ENCODE measurements around the gene TDRKH. TPM values are rescaled to one million over a fixed set of nuclear protein-coding genes. Genes with fewer than 3 reads are reported as not detected.
A peak's percentile ranks its signal among the peaks of the same experiment; 100 is the strongest.

TDRKH gene
- total and polyA plus RNA-seq, 2 experiments from 2014 or later, result 10.2 to 25.6 TPM

- Histone ChIP-seq H3K27me3 (ENCODE audit: insufficient read depth) (peaks cover 45% of the 10 kb centered on the region), H2AFZ (peak overlapping the region; percentile 99), H3K4me3 (peak overlapping the region; percentile 84), H3K27ac (ENCODE audit: low read depth) (no peak overlapping the region), H3K4me2 (peak overlapping the region; percentile 96), H3F3A (replicated peaks; ENCODE audit: low read depth) (peaks cover 5% of the 10 kb centered on the region; the same call in 1 of the 2 replicates), H3K9me2 (ENCODE audit: insufficient read depth) (no peaks in the 10 kb centered on the region), H3K4me1 (ENCODE audit: insufficient read depth) (peaks cover 21% of the 10 kb centered on the region), H3K79me2 (replicated peaks; ENCODE audit: insufficient read depth) (no peaks in the 10 kb centered on the region), H4K20me1 (replicated peaks; ENCODE audit: insufficient read depth) (no peaks in the 10 kb centered on the region), H3K36me3 (ENCODE audit: insufficient read depth) (no peaks in the 10 kb centered on the region)
- TF ChIP-seq NANOG (IDR thresholded peaks at IDR 0.05; ENCODE audit: borderline replicate concordance) (no peak), REST (IDR thresholded peaks at IDR 0.05; ENCODE audit: unreplicated experiment) (no peak), EZH2 (IDR thresholded peaks at IDR 0.05; ENCODE audit: low read depth, unreplicated experiment) (no peak), STAT1 (IDR thresholded peaks at IDR 0.05; ENCODE audit: unreplicated experiment) (no peak), POLR2AphosphoS5 (IDR thresholded peaks at IDR 0.05; ENCODE audit: low read depth) (no peak), CREB1 (CRISPR knock-in tag; IDR thresholded peaks at IDR 0.05; ENCODE audit: low read depth) (no peak), ZNF331 (CRISPR knock-in tag; IDR thresholded peaks at IDR 0.05; ENCODE audit: low read depth) (no peak), ZNF114 (CRISPR knock-in tag; IDR thresholded peaks at IDR 0.05) (no peak), EZH2phosphoT487 (IDR thresholded peaks at IDR 0.05; ENCODE audit: unreplicated experiment) (no peak), JUNB (IDR thresholded peaks at IDR 0.05; ENCODE audit: unreplicated experiment) (no peak)
- TF ChIP-seq, protein P1, sequence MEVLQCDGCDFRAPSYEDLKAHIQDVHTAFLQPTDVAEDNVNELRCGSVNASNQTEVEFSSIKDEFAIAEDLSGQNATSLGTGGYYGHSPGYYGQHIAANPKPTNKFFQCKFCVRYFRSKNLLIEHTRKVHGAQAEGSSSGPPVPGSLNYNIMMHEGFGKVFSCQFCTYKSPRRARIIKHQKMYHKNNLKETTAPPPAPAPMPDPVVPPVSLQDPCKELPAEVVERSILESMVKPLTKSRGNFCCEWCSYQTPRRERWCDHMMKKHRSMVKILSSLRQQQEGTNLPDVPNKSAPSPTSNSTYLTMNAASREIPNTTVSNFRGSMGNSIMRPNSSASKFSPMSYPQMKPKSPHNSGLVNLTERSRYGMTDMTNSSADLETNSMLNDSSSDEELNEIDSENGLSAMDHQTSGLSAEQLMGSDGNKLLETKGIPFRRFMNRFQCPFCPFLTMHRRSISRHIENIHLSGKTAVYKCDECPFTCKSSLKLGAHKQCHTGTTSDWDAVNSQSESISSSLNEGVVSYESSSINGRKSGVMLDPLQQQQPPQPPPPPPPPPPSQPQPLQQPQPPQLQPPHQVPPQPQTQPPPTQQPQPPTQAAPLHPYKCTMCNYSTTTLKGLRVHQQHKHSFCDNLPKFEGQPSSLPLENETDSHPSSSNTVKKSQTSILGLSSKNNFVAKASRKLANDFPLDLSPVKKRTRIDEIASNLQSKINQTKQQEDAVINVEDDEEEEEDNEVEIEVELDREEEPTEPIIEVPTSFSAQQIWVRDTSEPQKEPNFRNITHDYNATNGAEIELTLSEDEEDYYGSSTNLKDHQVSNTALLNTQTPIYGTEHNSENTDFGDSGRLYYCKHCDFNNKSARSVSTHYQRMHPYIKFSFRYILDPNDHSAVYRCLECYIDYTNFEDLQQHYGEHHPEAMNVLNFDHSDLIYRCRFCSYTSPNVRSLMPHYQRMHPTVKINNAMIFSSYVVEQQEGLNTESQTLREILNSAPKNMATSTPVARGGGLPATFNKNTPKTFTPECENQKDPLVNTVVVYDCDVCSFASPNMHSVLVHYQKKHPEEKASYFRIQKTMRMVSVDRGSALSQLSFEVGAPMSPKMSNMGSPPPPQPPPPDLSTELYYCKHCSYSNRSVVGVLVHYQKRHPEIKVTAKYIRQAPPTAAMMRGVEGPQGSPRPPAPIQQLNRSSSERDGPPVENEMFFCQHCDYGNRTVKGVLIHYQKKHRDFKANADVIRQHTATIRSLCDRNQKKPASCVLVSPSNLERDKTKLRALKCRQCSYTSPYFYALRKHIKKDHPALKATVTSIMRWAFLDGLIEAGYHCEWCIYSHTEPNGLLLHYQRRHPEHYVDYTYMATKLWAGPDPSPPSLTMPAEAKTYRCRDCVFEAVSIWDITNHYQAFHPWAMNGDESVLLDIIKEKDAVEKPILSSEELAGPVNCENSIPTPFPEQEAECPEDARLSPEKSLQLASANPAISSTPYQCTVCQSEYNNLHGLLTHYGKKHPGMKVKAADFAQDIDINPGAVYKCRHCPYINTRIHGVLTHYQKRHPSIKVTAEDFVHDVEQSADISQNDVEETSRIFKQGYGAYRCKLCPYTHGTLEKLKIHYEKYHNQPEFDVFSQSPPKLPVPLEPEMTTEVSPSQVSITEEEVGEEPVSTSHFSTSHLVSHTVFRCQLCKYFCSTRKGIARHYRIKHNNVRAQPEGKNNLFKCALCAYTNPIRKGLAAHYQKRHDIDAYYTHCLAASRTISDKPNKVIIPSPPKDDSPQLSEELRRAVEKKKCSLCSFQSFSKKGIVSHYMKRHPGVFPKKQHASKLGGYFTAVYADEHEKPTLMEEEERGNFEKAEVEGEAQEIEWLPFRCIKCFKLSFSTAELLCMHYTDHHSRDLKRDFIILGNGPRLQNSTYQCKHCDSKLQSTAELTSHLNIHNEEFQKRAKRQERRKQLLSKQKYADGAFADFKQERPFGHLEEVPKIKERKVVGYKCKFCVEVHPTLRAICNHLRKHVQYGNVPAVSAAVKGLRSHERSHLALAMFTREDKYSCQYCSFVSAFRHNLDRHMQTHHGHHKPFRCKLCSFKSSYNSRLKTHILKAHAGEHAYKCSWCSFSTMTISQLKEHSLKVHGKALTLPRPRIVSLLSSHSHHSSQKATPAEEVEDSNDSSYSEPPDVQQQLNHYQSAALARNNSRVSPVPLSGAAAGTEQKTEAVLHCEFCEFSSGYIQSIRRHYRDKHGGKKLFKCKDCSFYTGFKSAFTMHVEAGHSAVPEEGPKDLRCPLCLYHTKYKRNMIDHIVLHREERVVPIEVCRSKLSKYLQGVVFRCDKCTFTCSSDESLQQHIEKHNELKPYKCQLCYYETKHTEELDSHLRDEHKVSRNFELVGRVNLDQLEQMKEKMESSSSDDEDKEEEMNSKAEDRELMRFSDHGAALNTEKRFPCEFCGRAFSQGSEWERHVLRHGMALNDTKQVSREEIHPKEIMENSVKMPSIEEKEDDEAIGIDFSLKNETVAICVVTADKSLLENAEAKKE (CRISPR knock-in tag; IDR thresholded peaks at IDR 0.05), result no peak
- TF ChIP-seq, protein P2, sequence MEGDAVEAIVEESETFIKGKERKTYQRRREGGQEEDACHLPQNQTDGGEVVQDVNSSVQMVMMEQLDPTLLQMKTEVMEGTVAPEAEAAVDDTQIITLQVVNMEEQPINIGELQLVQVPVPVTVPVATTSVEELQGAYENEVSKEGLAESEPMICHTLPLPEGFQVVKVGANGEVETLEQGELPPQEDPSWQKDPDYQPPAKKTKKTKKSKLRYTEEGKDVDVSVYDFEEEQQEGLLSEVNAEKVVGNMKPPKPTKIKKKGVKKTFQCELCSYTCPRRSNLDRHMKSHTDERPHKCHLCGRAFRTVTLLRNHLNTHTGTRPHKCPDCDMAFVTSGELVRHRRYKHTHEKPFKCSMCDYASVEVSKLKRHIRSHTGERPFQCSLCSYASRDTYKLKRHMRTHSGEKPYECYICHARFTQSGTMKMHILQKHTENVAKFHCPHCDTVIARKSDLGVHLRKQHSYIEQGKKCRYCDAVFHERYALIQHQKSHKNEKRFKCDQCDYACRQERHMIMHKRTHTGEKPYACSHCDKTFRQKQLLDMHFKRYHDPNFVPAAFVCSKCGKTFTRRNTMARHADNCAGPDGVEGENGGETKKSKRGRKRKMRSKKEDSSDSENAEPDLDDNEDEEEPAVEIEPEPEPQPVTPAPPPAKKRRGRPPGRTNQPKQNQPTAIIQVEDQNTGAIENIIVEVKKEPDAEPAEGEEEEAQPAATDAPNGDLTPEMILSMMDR (conservative IDR thresholded peaks at IDR 0.05; ENCODE audit: low read depth in 2 of 2), result no peak
- TF ChIP-seq, protein P3, sequence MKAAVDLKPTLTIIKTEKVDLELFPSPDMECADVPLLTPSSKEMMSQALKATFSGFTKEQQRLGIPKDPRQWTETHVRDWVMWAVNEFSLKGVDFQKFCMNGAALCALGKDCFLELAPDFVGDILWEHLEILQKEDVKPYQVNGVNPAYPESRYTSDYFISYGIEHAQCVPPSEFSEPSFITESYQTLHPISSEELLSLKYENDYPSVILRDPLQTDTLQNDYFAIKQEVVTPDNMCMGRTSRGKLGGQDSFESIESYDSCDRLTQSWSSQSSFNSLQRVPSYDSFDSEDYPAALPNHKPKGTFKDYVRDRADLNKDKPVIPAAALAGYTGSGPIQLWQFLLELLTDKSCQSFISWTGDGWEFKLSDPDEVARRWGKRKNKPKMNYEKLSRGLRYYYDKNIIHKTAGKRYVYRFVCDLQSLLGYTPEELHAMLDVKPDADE (IDR thresholded peaks at IDR 0.05), result no peak
- Mint-ChIP-seq H3K9me3 (peaks cover 4% of the 10 kb centered on the region; the same call in 2 of the 3 replicates), H3K4me3 (peak overlapping the region; percentile 86), H3K27me3 (ENCODE audit: insufficient read depth, low read depth, poor library complexity) (peaks cover 29% of the 10 kb centered on the region), H3K27ac (no peak overlapping the region), H3K4me1 (peaks cover 25% of the 10 kb centered on the region), H3K36me3 (ENCODE audit: low read depth) (no peaks in the 10 kb centered on the region)
- ATAC-seq (peak; percentile 19), DNase-seq (ENCODE audit: low spot score) (no peak)
Measured at GRCh38 chr1:151839082-151839412, 48.7 kb upstream of the TDRKH start.

All from GM23338 (cell line).